H1 (cell line): Measurements from ENCODE around the gene STARD13. TPM values are rescaled to one million over a fixed set of nuclear protein-coding genes. Genes with fewer than 3 reads are reported as not detected.

Experiments used
- CTCF ChIA-PET: fragments of 300-600 bp; sonication (Branson Sonifier 250); formaldehyde crosslinking; loops from one replicate; lab custom pipeline; 2021; ENCODE audit not compliant: partially characterized antibody; lab: Charles Lee
- POLR2A ChIA-PET: fragments of 300-600 bp; sonication (Branson Sonifier 250); formaldehyde crosslinking; loops from one replicate; lab custom pipeline; 2021; ENCODE audit warnings: inconsistent platforms; ENCODE audit not compliant: partially characterized antibody; lab: Charles Lee
- DNase-seq, 2 experiments: peaks; one replicate each; pipeline versions ENCODE4 v3.0.0 to v3.0.0-alpha.2; 2010 to 2022; ENCODE audit warnings: low spot score in 2 of 2, low read depth in 1 of 2, mixed read lengths in 1 of 2
- FAIRE-seq: peaks from 2 replicates; lab custom pipeline; 2011; peaks lifted over from hg19 to GRCh38; lab: Jason Lieb, UNC
- H2AFZ ChIP-seq: 2 replicates; pipeline ENCODE4 v1.8.1; 2012; ENCODE audit warnings: low read length, inconsistent platforms
- H2AK5ac ChIP-seq: 2 replicates; pipeline ENCODE4 v1.6.1; 2013; ENCODE audit warnings: low read depth, low read length
- H2BK120ac ChIP-seq: replicated peaks from 2 replicates; pipeline ENCODE3; 2013; ENCODE audit warnings: low read depth, low read length, inconsistent platforms
- H2BK12ac ChIP-seq: 2 replicates; pipeline ENCODE4 v1.6.1; 2013; ENCODE audit warnings: low read depth, low read length
- H2BK15ac ChIP-seq: 2 replicates; pipeline ENCODE4 v1.6.1; 2013; ENCODE audit warnings: low read length
- H2BK20ac ChIP-seq: 2 replicates; pipeline ENCODE4 v1.6.1; 2013; ENCODE audit warnings: low read length
- H2BK5ac ChIP-seq: 2 replicates; pipeline ENCODE4 v1.6.1; 2013; ENCODE audit warnings: low read depth, low read length
- H3K14ac ChIP-seq: 2 replicates; pipeline ENCODE4 v1.6.1; 2013; ENCODE audit warnings: inconsistent platforms; ENCODE audit not compliant: insufficient read length
- H3K18ac ChIP-seq: 2 replicates; pipeline ENCODE4 v1.6.1; 2013; ENCODE audit warnings: low read length; ENCODE audit errors: extremely low read depth
- H3K23ac ChIP-seq: 2 replicates; pipeline ENCODE4 v1.6.1; 2013; ENCODE audit warnings: inconsistent platforms; ENCODE audit not compliant: insufficient read length
- H3K23me2 ChIP-seq: 2 replicates; pipeline ENCODE4 v1.6.1; 2013; ENCODE audit warnings: low read depth, low read length
- H3K27ac ChIP-seq: 2 replicates; pipeline ENCODE4 v1.6.1; 2011; ENCODE audit warnings: low read depth, low read length, inconsistent platforms
- H3K27me3 ChIP-seq, 4 experiments: replicated peaks in 1 of 4; 1 replicate in 1 of 4; 2 replicates in 3 of 4; pipeline versions ENCODE4 v1.6.1 to v1.8.1; 2011 to 2013; ENCODE audit warnings: low read length in 3 of 4, mild to moderate bottlenecking in 3 of 4, inconsistent platforms in 2 of 4, mixed read lengths in 2 of 4, moderate library complexity in 1 of 4; ENCODE audit not compliant: control insufficient read depth in 3 of 4, insufficient read depth in 3 of 4; ENCODE audit errors: extremely low read depth in 1 of 4
- H3K36me3 ChIP-seq, 4 experiments: 2 replicates each; pipeline versions ENCODE4 v1.6.1 to v1.8.1; 2011 to 2013; ENCODE audit warnings: mild to moderate bottlenecking in 4 of 4, low read length in 3 of 4, moderate library complexity in 2 of 4, control low read depth in 1 of 4, inconsistent platforms in 1 of 4; ENCODE audit not compliant: insufficient read depth in 4 of 4, control insufficient read depth in 2 of 4
- H3K4ac ChIP-seq: replicated peaks from 2 replicates; pipeline ENCODE3; 2013; ENCODE audit warnings: low read length, low read depth, mixed read lengths, inconsistent platforms; ENCODE audit not compliant: insufficient read length
- H3K4me1 ChIP-seq, 4 experiments: replicated peaks in 1 of 4; 1 replicate in 1 of 4; 2 replicates in 3 of 4; pipeline versions ENCODE4 v1.6.1 to v1.8.1; 2011 to 2013; ENCODE audit warnings: low read length in 3 of 4, inconsistent platforms in 2 of 4, mixed read lengths in 1 of 4; ENCODE audit not compliant: insufficient read depth in 4 of 4, control insufficient read depth in 3 of 4
- H3K4me2 ChIP-seq, 2 experiments: 2 replicates each; pipeline versions ENCODE4 v1.6.1 to v1.8.1; 2011 to 2013; ENCODE audit warnings: low read depth in 2 of 2, low read length in 2 of 2, control low read depth in 1 of 2, inconsistent platforms in 1 of 2, mild to moderate bottlenecking in 1 of 2; ENCODE audit not compliant: insufficient read depth in 1 of 2
- H3K4me3 ChIP-seq, 4 experiments: fragments of 200-600, 300-600 bp in 1 of 4; sonication (generic), shearing (Covaris generic), sonication (Bioruptor Twin) in 1 of 4; 2 replicates each; pipeline versions ENCODE4 v1.5.1 to v1.8.1; 2011 to 2016; ENCODE audit warnings: low read length in 4 of 4, low read depth in 3 of 4, control low read depth in 2 of 4, inconsistent platforms in 2 of 4, mild to moderate bottlenecking in 2 of 4, mixed read lengths in 1 of 4, moderate library complexity in 1 of 4; ENCODE audit not compliant: insufficient read depth in 2 of 4; ENCODE audit errors: extremely low read depth in 1 of 4
- H3K56ac ChIP-seq: replicated peaks from 2 replicates; pipeline ENCODE3; 2013; ENCODE audit warnings: low read depth, mild to moderate bottlenecking, mixed read lengths, low read length, inconsistent platforms; ENCODE audit not compliant: insufficient read length
- H3K79me1 ChIP-seq: 2 replicates; pipeline ENCODE4 v1.6.1; 2013; ENCODE audit warnings: low read depth, low read length, control low read depth
- H3K79me2 ChIP-seq, 2 experiments: 2 replicates each; pipeline versions ENCODE4 v1.6.1 to v1.8.1; 2012 to 2013; ENCODE audit warnings: low read length in 2 of 2, mild to moderate bottlenecking in 2 of 2, inconsistent platforms in 1 of 2; ENCODE audit not compliant: insufficient read depth in 2 of 2, control insufficient read depth in 1 of 2
- H3K9ac ChIP-seq, 4 experiments: replicated peaks in 1 of 4; 1 replicate in 1 of 4; 2 replicates in 3 of 4; pipeline versions ENCODE4 v1.6.1 to v1.8.1; 2011 to 2013; ENCODE audit warnings: low read depth in 3 of 4, low read length in 3 of 4, control low read depth in 2 of 4, mild to moderate bottlenecking in 2 of 4, moderate library complexity in 2 of 4, inconsistent platforms in 1 of 4; ENCODE audit errors: extremely low read depth in 1 of 4
- H3K9me3 ChIP-seq, 2 experiments: 2 replicates each; pipeline versions ENCODE4 v1.6.1 to v1.8.1; 2012 to 2013; ENCODE audit warnings: mild to moderate bottlenecking in 2 of 2, moderate library complexity in 2 of 2, control low read depth in 1 of 2, inconsistent platforms in 1 of 2, low read depth in 1 of 2, low read length in 1 of 2, mixed read lengths in 1 of 2; ENCODE audit not compliant: insufficient read depth in 2 of 2
- H4K20me1 ChIP-seq, 2 experiments: replicated peaks in 1 of 2; 2 replicates each; pipeline versions ENCODE3 to v1.8.1; 2011 to 2013; ENCODE audit warnings: inconsistent platforms in 2 of 2, low read length in 2 of 2, mild to moderate bottlenecking in 1 of 2; ENCODE audit not compliant: insufficient read depth in 2 of 2, control insufficient read depth in 1 of 2
- H4K5ac ChIP-seq: 2 replicates; pipeline ENCODE4 v1.6.1; 2013; ENCODE audit warnings: low read length, low read depth, mixed read lengths, inconsistent platforms; ENCODE audit not compliant: insufficient read length
- H4K8ac ChIP-seq: 2 replicates; pipeline ENCODE4 v1.8.0; 2013; ENCODE audit warnings: mild to moderate bottlenecking, moderate library complexity, low read length, inconsistent platforms; ENCODE audit not compliant: insufficient read depth; ENCODE audit errors: extremely low read depth
- H4K91ac ChIP-seq: replicated peaks from 2 replicates; pipeline ENCODE3; 2013; ENCODE audit warnings: low read length, mixed read lengths, inconsistent platforms; ENCODE audit not compliant: insufficient read length
- NANOG ChIP-seq: IDR thresholded peaks from 2 replicates; pipeline ENCODE4 v1.6.1; 2011; ENCODE audit warnings: low read length, low read depth, mild to moderate bottlenecking, inconsistent platforms; ENCODE audit not compliant: insufficient read depth, poor library complexity, severe bottlenecking
- WGBS, 2 experiments: shearing (Covaris generic) in 1 of 2; methylation state at CpG; one replicate each; pipeline versions ENCODE4 v1.1.6 to v1.1.7; 2013 to 2015; ENCODE audit warnings: low lambda C conversion rate in 2 of 2, mixed read lengths in 2 of 2, inconsistent platforms in 1 of 2, low coverage in 1 of 2, missing lambda C conversion rate in 1 of 2; ENCODE audit not compliant: insufficient replicate concordance in 2 of 2, insufficient coverage in 1 of 2, insufficient read length in 1 of 2; ENCODE audit errors: extremely low coverage in 1 of 2, missing lambda C conversion rate in 1 of 2; 5-methylcytosine and 5-hydroxymethylcytosine counted together
- polyA plus RNA-seq, 7 experiments: library from polyadenylated mRNA; depleted of rRNA in 3 of 7; stranded (reverse) in 5 of 7; unstranded in 2 of 7; fragments of >200 nt in 5 of 7; fragments of 200-250 nt in 2 of 7; gene quantifications; 1 replicate in 5 of 7; 2 replicates in 1 of 7; 4 replicates in 1 of 7; pipeline versions ENCODE4 v1.2.1 to v1.2.3, GENCODE V29; 2011 to 2013; ENCODE audit warnings: missing spikeins in 2 of 7, mixed read lengths in 2 of 7
- total RNA-seq: library from RNA; stranded (reverse); fragmentation: NEBNext Ultra II Directional; extraction: Animal tissue kit (Norgen Biotek cat#: 25700); gene quantifications from 2 replicates; pipeline ENCODE4 v1.2.1, GENCODE V29; 2021

STARD13 gene
- total and polyA plus RNA-seq, 2 of the 8 experiments (the other 6 are each of a cell fraction or from before 2014, with no cell fraction given), result 0.82 to 2.9 TPM

DNA sequence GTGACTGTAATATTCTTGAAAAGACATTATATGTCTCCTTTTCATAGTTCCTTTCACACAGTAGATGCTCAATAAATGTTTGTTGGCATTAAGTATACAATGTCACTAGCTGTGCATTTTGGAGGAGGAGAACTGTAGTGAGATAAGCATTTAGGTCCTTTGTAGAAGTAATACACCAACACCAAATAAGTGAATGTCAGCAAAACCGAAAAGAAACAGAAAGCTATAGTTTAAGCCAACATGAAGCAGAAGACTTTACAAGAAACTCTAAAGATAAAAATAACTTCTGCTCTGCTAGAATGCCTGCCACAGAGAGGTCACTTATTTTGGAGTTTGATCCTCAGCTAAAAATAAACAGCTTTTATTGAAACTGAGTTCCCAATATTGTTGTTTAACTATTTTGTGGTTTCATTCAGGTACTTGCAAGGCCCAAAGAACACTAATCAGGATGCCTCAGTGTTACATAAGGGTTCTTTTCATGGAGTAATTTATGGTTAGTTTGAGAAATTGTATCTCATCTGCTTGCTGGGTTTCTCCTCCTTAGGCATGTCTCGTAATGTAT is 86.2 kb downstream of the STARD13 start:
- H3K4me2 ChIP-seq, result no peak overlapping the region
- no peak for DNase-seq
- no peak for FAIRE-seq
- H2BK15ac ChIP-seq, result no peak overlapping the region
- no peak overlapping the region for H3K4me3 ChIP-seq
- H3K9me3 ChIP-seq, result no peaks in the 10 kb centered on the region
- H4K20me1 ChIP-seq, result no peaks in the 10 kb centered on the region
- H3K56ac ChIP-seq, result no peak overlapping the region
- H2BK20ac ChIP-seq, result no peak overlapping the region
- H3K9ac ChIP-seq, result no peak overlapping the region
- no peak overlapping the region for H3K27ac ChIP-seq
- no peak overlapping the region for H4K5ac ChIP-seq
- H3K18ac ChIP-seq, result no peak overlapping the region
- ChIA-PET POLR2A (no interaction called here), CTCF (interaction anchor here (0.6 to 1.6 kb wide), 2 partner anchors 28 to 87 kb away, joined by 3 to 5 read pairs; no protein-coding TSS in a partner anchor)
- no peaks in the 10 kb centered on the region for H3K4me1 ChIP-seq
- H3K23me2 ChIP-seq, result no peaks in the 10 kb centered on the region
- no peaks in the 10 kb centered on the region for H3K36me3 ChIP-seq
- H2AK5ac ChIP-seq, result no peak overlapping the region
- no peak overlapping the region for H2BK120ac ChIP-seq
- H3K27me3 ChIP-seq, result no peaks in the 10 kb centered on the region
- 95% methylated on average over 2 of the region's 2 CpGs; no CpG with 5 or more reads in 1 of the 2 experiments for WGBS, 2 experiments
- H2BK5ac ChIP-seq, result no peak overlapping the region
- H3K79me2 ChIP-seq, result no peaks in the 10 kb centered on the region
- H3K4ac ChIP-seq, result no peak overlapping the region
- H2AFZ ChIP-seq, result no peak overlapping the region
- no peak overlapping the region for H2BK12ac ChIP-seq
- no peak overlapping the region for H4K91ac ChIP-seq
- no peak overlapping the region for H3K23ac ChIP-seq
- no peak for TF ChIP-seq NANOG
- H3K14ac ChIP-seq, result no peak overlapping the region
- H3K79me1 ChIP-seq, result no peaks in the 10 kb centered on the region
- H4K8ac ChIP-seq, result no peak overlapping the region
